ENCODE measurements around the gene VTI1B.

The VTI1B gene

GRCh38 chr14:67623114-67623513 lies 51.3 kb downstream of the VTI1B start:
- H3K27ac ChIP-seq (ENCODE audit: low read depth, low read length), result no peak overlapping the region

DNA sequence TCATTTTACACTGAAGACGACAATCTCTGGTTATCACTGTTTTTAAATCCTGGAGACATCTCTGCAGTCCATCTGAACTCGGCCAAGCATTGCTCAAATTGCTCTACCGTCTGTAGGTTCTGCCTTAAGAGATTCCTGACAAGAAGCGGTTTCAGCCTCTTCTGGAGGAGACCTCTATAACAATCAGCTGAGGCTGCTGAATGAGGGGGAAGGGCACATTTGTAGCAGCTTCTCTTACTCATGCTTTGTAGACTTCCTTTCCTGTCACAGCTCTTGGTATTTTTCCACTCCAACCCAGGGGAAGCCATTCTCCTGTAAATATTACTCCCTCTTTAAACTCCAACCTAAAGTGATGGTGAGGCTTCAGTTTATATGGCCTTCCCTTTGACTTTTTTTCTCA lies 51.8 kb downstream of the VTI1B start:
- no peaks in the 10 kb centered on the region for H4K20me1 ChIP-seq (ENCODE audit: control insufficient read depth, insufficient read depth, low read depth, low read length)
- no peak overlapping the region for H3K4me3 ChIP-seq (ENCODE audit: low read length)
- no peaks in the 10 kb centered on the region for H3K36me3 ChIP-seq (ENCODE audit: control insufficient read depth, low read length)
- H3K9me2 ChIP-seq (replicated peaks; ENCODE audit: control insufficient read depth, low read length), result no peaks in the 10 kb centered on the region
- peaks cover 18% of the 10 kb centered on the region for H3K27me3 ChIP-seq (ENCODE audit: control insufficient read depth, low read length)
- peaks cover 2% of the 10 kb centered on the region; the same call in 1 of the 2 replicates for H3F3A ChIP-seq (ENCODE audit: control insufficient read depth, insufficient read depth)
- H3K9me3 ChIP-seq (ENCODE audit: control insufficient read depth, insufficient read depth, low read length), result no peaks in the 10 kb centered on the region
- H3K4me2 ChIP-seq (ENCODE audit: low read length), result no peak overlapping the region
- TF ChIP-seq CTCF (IDR thresholded peaks at IDR 0.05; ENCODE audit: low read depth, low read length, poor library complexity, severe bottlenecking), result no peak
- no peak for TF ChIP-seq EZH2phosphoT487 (IDR thresholded peaks at IDR 0.05; ENCODE audit: borderline replicate concordance, low read length)
- H3K4me1 ChIP-seq (ENCODE audit: control insufficient read depth, low read length), result peaks cover 24% of the 10 kb centered on the region
- H3K79me2 ChIP-seq (ENCODE audit: control insufficient read depth, low read length), result no peaks in the 10 kb centered on the region
- H3K27ac ChIP-seq (ENCODE audit: low read depth, low read length), result no peak overlapping the region

More at GRCh38 chr14:67623114-67623513, 51.3 kb downstream of the VTI1B start:
- Histone ChIP-seq H3K4me2 (ENCODE audit: low read length) (no peak overlapping the region), H3K27me3 (ENCODE audit: control insufficient read depth, low read length) (peaks cover 18% of the 10 kb centered on the region), H3F3A (ENCODE audit: control insufficient read depth, insufficient read depth) (peaks cover 2% of the 10 kb centered on the region; the same call in 1 of the 2 replicates), H4K20me1 (ENCODE audit: control insufficient read depth, insufficient read depth, low read depth, low read length) (no peaks in the 10 kb centered on the region), H3K9me3 (ENCODE audit: control insufficient read depth, insufficient read depth, low read length) (no peaks in the 10 kb centered on the region), H3K4me3 (ENCODE audit: low read length) (no peak overlapping the region), H3K79me2 (ENCODE audit: control insufficient read depth, low read length) (no peaks in the 10 kb centered on the region), H3K9me2 (replicated peaks; ENCODE audit: control insufficient read depth, low read length) (no peaks in the 10 kb centered on the region), H3K36me3 (ENCODE audit: control insufficient read depth, low read length) (no peaks in the 10 kb centered on the region), H3K4me1 (ENCODE audit: control insufficient read depth, low read length) (peaks cover 24% of the 10 kb centered on the region)
- TF ChIP-seq CTCF (IDR thresholded peaks at IDR 0.05; ENCODE audit: low read depth, low read length, poor library complexity, severe bottlenecking), result no peak
- TF ChIP-seq EZH2phosphoT487 (IDR thresholded peaks at IDR 0.05; ENCODE audit: borderline replicate concordance, low read length), result no peak

- no peaks in the 10 kb centered on the region for H3K79me2 ChIP-seq (ENCODE audit: control insufficient read depth, low read length)
- peak overlapping the region; percentile 83 for H3K4me2 ChIP-seq (ENCODE audit: low read length)
- peaks cover 2% of the 10 kb centered on the region; the same call in 1 of the 2 replicates for H3F3A ChIP-seq (ENCODE audit: control insufficient read depth, insufficient read depth)
- TF ChIP-seq EZH2phosphoT487 (IDR thresholded peaks at IDR 0.05; ENCODE audit: borderline replicate concordance, low read length), result no peak
- no peak for TF ChIP-seq CTCF (IDR thresholded peaks at IDR 0.05; ENCODE audit: low read depth, low read length, poor library complexity, severe bottlenecking)
- no peak overlapping the region for H3K27ac ChIP-seq (ENCODE audit: low read depth, low read length)
- no peaks in the 10 kb centered on the region for H3K36me3 ChIP-seq (ENCODE audit: control insufficient read depth, low read length)
- no peaks in the 10 kb centered on the region for H4K20me1 ChIP-seq (ENCODE audit: control insufficient read depth, insufficient read depth, low read depth, low read length)
- peak overlapping the region; percentile 77 for H3K4me3 ChIP-seq (ENCODE audit: low read length)
- no peaks in the 10 kb centered on the region for H3K9me2 ChIP-seq (replicated peaks; ENCODE audit: control insufficient read depth, low read length)
- H3K27me3 ChIP-seq (ENCODE audit: control insufficient read depth, low read length), result peaks cover 20% of the 10 kb centered on the region
- no peaks in the 10 kb centered on the region for H3K9me3 ChIP-seq (ENCODE audit: control insufficient read depth, insufficient read depth, low read length)
- H3K4me1 ChIP-seq (ENCODE audit: control insufficient read depth, low read length), result peaks cover 24% of the 10 kb centered on the region
Measured at GRCh38 chr14:67620217-67620785, 54.1 kb downstream of the VTI1B start.

Data from DOHH2 (cell line).